A549 (cell line): ENCODE measurements around the gene IL4.

Experiments
- CTCF ChIP-seq: fragments of >200 bp; sonication (Bioruptor Twin); formaldehyde crosslinking; IDR thresholded peaks from 3 replicates; pipeline ENCODE4 v1.5.1; 2016
- EP300 ChIP-seq, 2 experiments: fragments of >200 bp; sonication (Bioruptor Twin); formaldehyde crosslinking; IDR thresholded peaks; 2 replicates in 1 of 2; 3 replicates in 1 of 2; pipeline ENCODE4 v1.6.1; 2016 to 2017
- KDM1A ChIP-seq: fragments of 200-600 bp; sonication (generic); IDR thresholded peaks from 2 replicates; pipeline ENCODE4 v1.6.1; 2016; ENCODE audit warnings: low read depth, mild to moderate bottlenecking
- MAX ChIP-seq: IDR thresholded peaks from 2 replicates; pipeline ENCODE4 v1.6.1; 2012
- MYC ChIP-seq: IDR thresholded peaks from 2 replicates; pipeline ENCODE4 v1.6.1; 2012; ENCODE audit warnings: mild to moderate bottlenecking, inconsistent platforms, low read length, improper control_type of control experiment, borderline replicate concordance
- PHF8 ChIP-seq: fragments of 200-600 bp; sonication (generic); IDR thresholded peaks from 2 replicates; pipeline ENCODE4 v1.6.1; 2016; ENCODE audit warnings: low read depth, mild to moderate bottlenecking, antibody characterized with exemption, moderate library complexity, borderline replicate concordance
- POLR2A ChIP-seq: IDR thresholded peaks from 2 replicates; pipeline ENCODE4 v1.6.1; 2012; ENCODE audit warnings: mild to moderate bottlenecking, low read length

DNA sequence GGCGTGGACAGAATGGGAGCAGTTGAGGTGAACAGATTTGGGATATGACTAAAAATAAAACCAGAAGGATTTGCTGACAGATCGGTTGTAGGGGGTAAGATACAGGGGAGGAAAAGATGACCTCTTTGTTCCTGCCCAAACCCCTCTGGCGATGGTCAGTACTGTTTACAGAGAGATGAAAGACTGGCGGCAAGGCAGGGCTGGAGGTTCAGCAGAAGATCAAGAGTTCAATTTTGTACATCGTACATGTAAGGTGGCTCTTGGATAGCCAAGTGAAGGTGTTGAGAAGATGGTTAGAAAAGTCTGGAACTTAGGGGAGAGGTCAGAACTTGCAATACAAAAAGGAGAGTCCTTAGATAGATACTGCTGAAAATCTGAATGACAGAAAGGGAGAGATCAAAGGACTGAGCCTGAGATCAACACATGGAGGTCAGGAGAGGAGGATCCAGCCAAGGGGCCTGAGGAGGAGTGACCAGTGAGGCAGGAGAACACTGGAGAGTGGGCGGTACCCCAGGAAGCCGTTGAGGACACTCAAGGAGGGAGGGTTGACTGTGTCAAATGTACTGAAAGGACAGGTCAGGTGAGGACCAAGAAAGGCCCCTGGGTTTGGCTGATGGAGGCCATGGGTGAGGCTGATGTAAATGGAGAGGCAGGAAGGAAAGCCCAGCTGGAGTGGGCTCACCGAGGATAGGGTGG lies 7.1 kb downstream of the IL4 start:
- TF ChIP-seq PHF8 (no peak), POLR2A (no peak), CTCF (no peak), MYC (no peak), KDM1A (no peak), MAX (no peak), EP300 (IDR thresholded peaks at IDR 0.05) (no peak)
